ENCODE results near the gene BRICD5. TPM values are rescaled to one million over a fixed set of nuclear protein-coding genes. Genes with fewer than 3 reads are reported as not detected.

Gene BRICD5
- total RNA-seq, 1 experiment from 2014 or later, result 3.9 TPM

DNA sequence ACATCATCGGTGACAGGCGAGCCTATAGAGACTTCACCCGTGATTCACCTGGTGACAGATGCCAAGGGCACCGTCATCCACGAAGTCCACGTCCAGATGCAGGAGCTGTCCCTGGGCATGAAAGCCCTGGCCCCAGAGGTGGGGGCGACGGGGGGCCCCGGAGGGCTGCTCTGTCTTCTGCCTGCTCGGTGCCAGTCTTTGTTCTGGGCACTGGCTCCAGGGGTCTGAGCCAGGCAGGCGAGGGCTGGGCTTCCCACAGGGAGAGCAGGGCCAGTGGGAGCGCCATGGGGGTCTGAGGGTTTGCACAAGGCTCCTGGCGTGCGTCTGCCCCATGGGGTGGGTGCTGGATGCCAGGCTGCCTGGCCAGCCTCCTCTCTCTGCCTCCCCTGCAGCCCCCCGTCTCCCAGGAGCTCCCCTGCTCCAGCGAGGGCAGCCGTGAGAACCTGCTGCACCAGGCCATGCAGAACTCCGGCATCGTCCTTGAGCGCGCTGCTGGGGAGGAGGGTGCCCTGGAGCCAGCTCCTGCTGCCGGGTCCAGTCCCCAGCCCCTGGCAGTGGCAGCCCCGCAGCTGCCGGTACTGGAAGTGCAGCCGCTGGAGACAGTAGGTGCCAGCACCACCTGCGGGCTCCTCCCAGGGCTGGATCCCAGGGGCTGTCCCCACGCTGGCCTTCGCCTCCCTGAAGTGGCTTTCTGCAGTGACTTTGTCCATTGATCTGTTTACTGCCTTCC is 22.5 kb upstream of the BRICD5 start:
- Histone ChIP-seq H3K36me3 (replicated peaks; ENCODE audit: control insufficient read depth, insufficient read depth, low read length) (peaks cover 3% of the 10 kb centered on the region; the same call in 1 of the 2 replicates), H3K4me3 (ENCODE audit: insufficient read depth, low read depth, low read length) (no peak overlapping the region), H3K27me3 (ENCODE audit: control insufficient read depth, insufficient read depth, low read length) (peaks cover 21% of the 10 kb centered on the region)
- peak; percentile 47 for DNase-seq

DNA sequence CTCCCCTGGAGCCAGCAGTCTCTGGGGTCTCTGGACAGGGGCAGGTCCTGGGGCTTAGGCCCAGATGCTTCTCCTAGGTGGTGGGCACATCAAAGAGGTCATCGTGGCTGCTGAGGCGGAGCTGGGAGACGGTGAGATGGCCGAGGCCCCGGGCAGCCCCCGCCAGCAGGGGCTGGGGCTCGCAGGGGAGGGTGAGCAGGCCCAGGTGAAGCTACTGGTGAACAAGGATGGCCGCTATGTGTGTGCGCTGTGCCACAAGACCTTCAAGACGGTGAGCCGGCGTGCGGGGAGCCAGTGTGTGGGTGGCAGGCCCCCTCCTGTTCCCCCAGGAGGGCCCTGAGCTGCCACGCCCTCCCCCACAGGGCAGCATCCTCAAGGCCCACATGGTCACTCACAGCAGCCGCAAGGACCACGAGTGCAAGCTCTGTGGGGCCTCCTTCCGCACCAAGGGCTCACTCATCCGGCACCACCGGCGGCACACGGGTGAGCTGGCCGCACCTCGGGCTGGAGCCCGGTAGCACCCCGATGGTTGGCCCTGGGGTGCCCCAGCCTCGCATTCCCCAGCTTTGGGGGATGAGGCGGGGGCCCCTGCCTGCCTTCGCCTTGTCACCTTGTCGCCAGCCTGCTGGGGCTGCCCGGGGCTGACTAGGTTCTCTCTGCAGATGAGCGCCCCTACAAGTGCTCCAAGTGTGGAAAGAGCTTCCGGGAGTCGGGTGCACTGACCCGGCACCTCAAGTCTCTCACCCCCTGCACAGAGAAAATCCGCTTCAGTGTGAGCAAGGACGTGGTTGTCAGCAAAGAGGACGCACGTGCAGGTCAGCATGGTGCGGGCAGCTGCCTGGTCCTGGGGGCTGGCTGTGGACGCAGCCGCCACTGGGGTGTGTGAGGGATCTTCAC is 21.7 kb upstream of the BRICD5 start:
- Histone ChIP-seq H3K27me3 (ENCODE audit: control insufficient read depth, insufficient read depth, low read length) (peaks cover 13% of the 10 kb centered on the region), H3K36me3 (replicated peaks; ENCODE audit: control insufficient read depth, insufficient read depth, low read length) (peaks cover 4% of the 10 kb centered on the region; the same call in 1 of the 2 replicates), H3K4me3 (ENCODE audit: insufficient read depth, low read depth, low read length) (no peak overlapping the region)
- no peak for DNase-seq

DNA sequence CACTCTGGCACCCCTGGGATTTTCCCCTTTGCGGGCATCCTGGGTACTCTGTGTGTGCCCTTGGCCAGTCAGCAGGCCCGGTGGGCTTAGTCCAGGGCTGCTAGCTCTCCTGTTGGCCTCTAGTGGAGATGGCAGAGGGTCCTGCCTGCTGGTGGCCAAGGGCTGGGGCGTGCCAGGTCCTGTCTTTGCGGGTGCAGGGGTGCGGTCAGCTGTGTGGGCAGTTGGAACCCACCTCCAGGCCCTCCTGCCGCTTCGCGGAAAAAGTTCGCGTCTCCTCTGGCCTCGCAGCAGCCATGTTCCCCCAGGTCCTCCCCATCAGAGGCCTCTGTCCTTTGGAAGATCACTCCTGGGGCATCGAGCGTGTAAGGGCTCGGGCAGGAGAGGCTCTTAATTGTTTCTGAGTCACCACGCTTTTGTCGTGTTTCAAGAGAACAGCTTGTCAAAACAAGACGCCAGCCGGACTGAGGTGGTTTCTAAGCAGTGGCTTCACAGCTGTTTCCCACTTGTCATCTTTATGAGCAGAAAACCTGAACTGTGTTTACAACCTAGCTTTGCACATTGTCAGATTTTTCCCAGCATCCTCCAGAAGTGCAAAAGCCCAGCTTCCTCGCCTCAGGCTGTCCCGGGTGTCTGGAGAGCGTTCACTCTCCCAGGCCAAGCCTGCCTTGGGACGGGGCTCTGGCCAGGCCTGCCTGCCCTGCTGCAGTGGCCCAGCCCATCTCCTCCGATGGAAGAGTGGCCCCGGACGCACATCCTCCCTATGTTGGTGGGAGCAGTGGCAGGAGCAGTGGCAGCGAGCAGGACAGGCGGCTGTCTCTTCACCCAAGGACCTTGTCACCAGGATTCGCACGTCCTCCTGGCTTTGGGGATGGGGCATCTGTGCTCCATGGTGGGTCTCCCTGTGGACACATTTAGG is 20.6 kb upstream of the BRICD5 start:
- Histone ChIP-seq H3K27me3 (ENCODE audit: control insufficient read depth, insufficient read depth, low read length) (peaks cover 2% of the 10 kb centered on the region), H3K4me3 (ENCODE audit: insufficient read depth, low read depth, low read length) (no peak overlapping the region), H3K36me3 (replicated peaks; ENCODE audit: control insufficient read depth, insufficient read depth, low read length) (peaks cover 6% of the 10 kb centered on the region; the same call in 1 of the 2 replicates)
- DNase-seq, result no peak

DNA sequence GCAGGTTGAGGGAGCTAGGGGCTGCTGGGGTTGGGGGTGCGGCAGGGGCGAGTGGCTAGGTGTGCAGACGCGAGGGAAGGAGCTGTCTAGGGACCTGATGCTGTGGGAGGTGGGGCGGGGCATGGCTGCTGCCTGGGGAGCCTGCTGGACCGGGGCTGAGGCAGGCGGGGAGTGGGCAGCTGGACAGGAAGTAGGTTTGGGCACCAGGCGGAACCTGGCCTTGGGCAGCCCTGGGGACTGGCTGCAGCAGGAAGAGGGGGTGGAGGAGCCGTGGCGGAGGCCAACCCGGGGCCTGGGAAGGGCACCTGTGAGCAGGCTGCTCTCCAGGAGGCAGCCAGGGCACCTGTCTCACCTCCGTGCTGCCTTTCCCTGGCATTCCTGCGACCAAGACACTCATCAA is 19.7 kb upstream of the BRICD5 start:
- DNase-seq, result no peak
- H3K36me3 ChIP-seq (replicated peaks; ENCODE audit: control insufficient read depth, insufficient read depth, low read length), result peaks cover 6% of the 10 kb centered on the region; the same call in 1 of the 2 replicates
- no peaks in the 10 kb centered on the region for H3K27me3 ChIP-seq (ENCODE audit: control insufficient read depth, insufficient read depth, low read length)
- H3K4me3 ChIP-seq (ENCODE audit: insufficient read depth, low read depth, low read length), result no peak overlapping the region

DNA sequence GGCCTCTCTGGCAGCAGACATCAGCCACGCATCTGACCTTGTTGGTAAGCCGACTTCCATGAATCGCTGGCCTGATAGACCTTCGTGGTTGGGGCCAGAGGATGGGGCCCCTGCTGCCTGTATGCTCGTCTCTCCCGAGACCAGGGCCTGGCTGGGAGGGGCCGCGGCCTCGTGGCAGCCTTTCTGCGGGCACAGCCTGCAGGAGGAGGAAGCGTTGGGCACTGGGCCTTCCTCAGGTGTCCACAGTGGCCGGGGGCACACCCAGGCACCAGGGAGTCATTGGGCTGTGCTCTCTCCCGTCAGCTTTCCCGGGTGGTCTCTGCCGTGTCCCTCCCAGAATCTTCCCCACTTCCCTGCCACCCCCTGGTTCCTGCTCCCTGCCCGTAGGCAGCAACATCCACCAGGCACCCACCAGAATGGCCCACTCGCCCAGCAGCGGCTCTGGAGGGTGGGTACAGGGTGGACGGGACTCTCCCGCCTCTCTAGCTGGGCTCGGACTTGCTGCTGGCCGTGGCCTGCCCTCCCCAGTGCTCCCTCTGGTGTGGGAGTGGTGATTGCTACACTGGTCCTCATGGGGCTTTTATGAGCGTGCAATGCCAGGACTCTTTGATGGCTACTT is 19.1 kb upstream of the BRICD5 start:
- no peak for DNase-seq
- no peaks in the 10 kb centered on the region for H3K27me3 ChIP-seq (ENCODE audit: control insufficient read depth, insufficient read depth, low read length)
- peaks cover 6% of the 10 kb centered on the region; the same call in 1 of the 2 replicates for H3K36me3 ChIP-seq (replicated peaks; ENCODE audit: control insufficient read depth, insufficient read depth, low read length)
- H3K4me3 ChIP-seq (ENCODE audit: insufficient read depth, low read depth, low read length), result no peak overlapping the region

DNA sequence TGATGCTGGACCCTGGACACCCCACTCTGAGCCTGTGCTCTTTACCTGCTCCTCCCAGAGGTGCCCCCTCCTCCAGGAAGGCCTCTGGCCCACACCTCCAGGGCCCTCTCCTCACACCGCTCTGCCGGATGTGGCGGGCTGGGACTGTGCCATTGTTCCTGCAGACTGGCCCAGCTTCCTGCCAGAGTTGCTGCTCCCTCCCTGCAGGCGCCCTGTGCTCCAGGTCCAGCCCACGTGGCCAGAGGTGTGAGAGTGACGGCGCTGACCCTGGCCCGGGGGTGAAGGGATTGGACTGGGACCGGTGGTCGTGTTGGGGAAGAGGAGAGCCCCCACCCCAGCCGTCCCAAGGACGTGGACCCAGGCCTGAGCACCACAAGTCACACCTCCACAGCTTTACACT is 18.4 kb upstream of the BRICD5 start:
- H3K4me3 ChIP-seq (ENCODE audit: insufficient read depth, low read depth, low read length), result no peak overlapping the region
- peaks cover 6% of the 10 kb centered on the region; the same call in 1 of the 2 replicates for H3K36me3 ChIP-seq (replicated peaks; ENCODE audit: control insufficient read depth, insufficient read depth, low read length)
- H3K27me3 ChIP-seq (ENCODE audit: control insufficient read depth, insufficient read depth, low read length), result no peaks in the 10 kb centered on the region
- no peak for DNase-seq

DNA sequence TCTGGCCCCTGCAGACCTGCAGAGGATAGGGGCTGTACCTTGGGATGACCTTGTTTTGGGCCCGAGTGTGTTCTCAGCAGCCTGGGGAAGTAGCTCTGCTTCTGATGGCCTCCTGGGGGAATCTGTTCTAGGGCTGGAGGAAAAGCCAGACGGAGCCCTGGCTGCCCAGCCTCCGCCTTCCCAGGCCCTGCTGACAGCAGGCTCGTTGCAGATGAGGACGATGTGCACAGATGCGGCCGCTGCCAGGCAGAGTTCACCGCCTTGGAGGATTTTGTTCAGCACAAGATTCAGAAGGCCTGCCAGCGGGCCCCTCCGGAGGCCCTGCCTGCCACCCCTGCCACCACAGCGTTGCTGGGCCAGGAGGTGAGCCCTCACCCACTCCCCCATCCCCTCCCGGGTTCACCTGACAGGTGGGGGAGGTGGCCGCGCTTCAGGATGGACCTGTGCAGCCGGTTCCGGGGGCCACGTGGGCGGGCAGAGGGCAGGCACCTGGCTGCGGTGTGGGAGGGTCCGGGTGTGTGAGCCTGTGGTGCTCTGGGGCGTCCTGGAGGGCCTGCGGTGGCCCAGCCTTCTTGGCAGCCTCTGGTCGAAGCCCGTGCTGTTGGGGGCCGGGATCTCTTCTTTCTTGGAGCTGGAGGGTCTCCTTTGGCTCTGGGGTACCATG is 17.6 kb upstream of the BRICD5 start:
- Histone ChIP-seq H3K27me3 (ENCODE audit: control insufficient read depth, insufficient read depth, low read length) (no peaks in the 10 kb centered on the region), H3K36me3 (replicated peaks; ENCODE audit: control insufficient read depth, insufficient read depth, low read length) (peaks cover 6% of the 10 kb centered on the region; the same call in 1 of the 2 replicates), H3K4me3 (ENCODE audit: insufficient read depth, low read depth, low read length) (no peak overlapping the region)
- DNase-seq, result no peak

DNA sequence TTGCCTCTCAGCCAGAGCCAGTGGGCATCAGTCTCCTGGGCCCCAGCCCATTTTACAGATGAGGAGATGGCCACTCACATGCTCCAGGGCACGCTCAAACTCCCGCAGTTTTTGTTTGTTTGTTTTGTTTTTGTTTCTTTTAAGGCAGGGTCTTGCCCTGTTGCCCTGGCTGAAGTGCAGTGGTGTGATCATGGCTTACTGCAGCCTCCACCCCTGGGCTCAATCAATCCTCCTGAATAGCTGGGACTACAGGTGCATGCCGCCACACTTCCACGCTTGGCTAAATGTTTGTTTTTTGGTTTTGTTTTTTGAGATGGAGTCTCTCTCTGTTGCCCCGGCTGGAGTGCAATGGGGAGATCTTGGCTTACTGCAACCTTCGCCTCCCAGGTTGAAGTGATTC is 16.3 kb upstream of the BRICD5 start:
- Histone ChIP-seq H3K36me3 (replicated peaks; ENCODE audit: control insufficient read depth, insufficient read depth, low read length) (peaks cover 6% of the 10 kb centered on the region; the same call in 1 of the 2 replicates), H3K4me3 (ENCODE audit: insufficient read depth, low read depth, low read length) (no peak overlapping the region), H3K27me3 (ENCODE audit: control insufficient read depth, insufficient read depth, low read length) (no peaks in the 10 kb centered on the region)
- DNase-seq, result no peak

DNA sequence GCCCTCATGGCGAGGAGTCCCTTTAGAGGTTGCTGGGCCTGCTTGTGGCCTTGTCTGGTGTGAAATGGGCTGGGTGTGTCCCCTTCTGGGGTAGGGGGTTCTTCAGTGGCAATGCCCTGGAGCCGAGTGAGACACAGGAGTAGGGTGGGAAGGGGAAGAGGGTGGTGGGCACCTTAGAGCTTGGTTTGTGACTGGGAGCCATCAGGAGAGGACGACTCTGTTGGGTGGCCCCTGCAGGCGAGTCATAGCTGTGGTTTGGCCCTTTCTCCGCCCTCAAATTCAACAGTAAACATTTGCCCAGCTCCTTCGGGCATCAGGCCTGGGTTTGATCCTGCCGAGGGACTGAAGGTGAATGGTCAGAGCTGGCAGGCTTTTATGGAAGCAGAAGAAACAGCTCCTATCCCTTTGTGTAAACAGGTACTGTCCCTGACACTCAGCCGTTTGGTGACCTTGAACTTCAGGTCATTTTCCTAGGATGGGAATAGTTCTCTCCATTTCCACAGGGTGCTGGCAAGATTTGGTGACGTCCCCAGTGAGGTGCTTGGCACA is 15.7 kb upstream of the BRICD5 start:
- no peak for DNase-seq
- H3K4me3 ChIP-seq (ENCODE audit: insufficient read depth, low read depth, low read length), result no peak overlapping the region
- H3K36me3 ChIP-seq (replicated peaks; ENCODE audit: control insufficient read depth, insufficient read depth, low read length), result peaks cover 5% of the 10 kb centered on the region; the same call in 1 of the 2 replicates
- H3K27me3 ChIP-seq (ENCODE audit: control insufficient read depth, insufficient read depth, low read length), result no peaks in the 10 kb centered on the region

DNA sequence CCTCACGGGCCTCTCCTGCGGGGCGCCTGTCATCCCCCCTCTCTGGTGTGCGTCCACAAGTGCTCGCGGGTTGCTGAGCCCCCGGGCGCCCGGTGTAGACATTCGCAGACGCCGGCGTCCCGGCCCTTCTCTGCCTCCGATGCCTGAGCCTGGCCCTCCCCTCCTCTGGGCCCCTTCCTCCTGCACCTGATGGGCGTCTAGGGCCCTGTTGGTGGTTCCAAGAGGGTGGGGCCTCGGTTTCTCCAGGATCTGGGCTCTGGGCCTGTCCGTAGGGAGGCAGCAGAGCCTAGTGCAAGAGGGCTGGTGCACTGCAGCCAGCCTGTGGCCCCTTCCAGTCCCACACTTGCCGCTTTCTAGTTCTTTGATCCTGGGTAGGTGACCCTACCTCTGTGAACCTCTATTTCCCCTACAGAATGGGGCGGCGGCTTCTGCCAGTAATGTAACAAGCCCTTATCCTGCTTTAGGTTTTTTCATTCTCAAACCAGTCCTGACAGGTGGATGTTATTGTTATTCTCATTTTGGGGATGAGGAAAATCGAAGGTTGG is 13.4 kb upstream of the BRICD5 start:
- peaks cover 3% of the 10 kb centered on the region; the same call in 1 of the 2 replicates for H3K36me3 ChIP-seq (replicated peaks; ENCODE audit: control insufficient read depth, insufficient read depth, low read length)
- H3K27me3 ChIP-seq (ENCODE audit: control insufficient read depth, insufficient read depth, low read length), result no peaks in the 10 kb centered on the region
- peak; percentile 91 for DNase-seq
- peak overlapping the region; percentile 98 for H3K4me3 ChIP-seq (ENCODE audit: insufficient read depth, low read depth, low read length)

DNA sequence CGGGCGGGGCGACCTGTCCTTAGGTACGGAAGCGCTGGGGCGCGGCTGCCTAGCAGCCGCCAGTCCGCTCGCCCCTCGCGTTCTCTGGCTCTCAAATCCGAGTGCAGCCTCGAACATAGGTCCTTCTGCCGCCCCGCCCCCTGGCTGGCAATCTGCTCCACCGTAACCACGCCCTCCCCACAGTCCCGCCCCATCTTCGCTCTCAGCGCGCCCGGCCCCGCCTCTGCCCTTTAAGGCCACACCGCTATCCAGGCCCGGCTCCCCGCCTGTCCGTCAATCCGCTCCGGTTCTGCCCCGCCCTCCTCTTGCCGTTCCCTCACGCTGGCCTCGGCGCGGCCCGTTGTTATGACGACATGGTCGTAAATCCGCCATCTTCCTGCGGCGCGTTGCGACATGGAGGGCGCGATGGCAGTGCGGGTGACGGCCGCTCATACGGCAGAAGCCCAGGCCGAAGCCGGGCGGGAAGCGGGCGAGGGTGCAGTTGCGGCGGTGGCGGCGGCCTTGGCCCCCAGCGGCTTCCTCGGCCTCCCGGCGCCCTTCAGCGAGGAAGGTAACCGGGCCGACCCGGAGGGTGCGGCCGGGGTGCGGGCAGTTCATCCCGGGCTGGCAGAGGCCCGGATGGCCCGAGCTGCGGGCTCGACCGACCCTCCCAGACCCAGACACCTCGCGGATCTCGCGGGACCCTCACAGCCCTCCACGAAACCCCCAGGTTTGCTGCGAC is 12.7 kb upstream of the BRICD5 start, which contains the start of gene E4F1:
Gene E4F1 (plus strand): TSS at position 371 of the 721 bp plus-strand sequence. CDS start 23 bp downstream, at position 394.
- no peaks in the 10 kb centered on the region for H3K27me3 ChIP-seq (ENCODE audit: control insufficient read depth, insufficient read depth, low read length)
- peak; percentile 100 for DNase-seq
- H3K4me3 ChIP-seq (ENCODE audit: insufficient read depth, low read depth, low read length), result peak within 1 kb of the TSS; percentile 98
- H3K36me3 ChIP-seq (replicated peaks; ENCODE audit: control insufficient read depth, insufficient read depth, low read length), result peaks cover 3% of the 10 kb centered on the region; the same call in 1 of the 2 replicates

DNA sequence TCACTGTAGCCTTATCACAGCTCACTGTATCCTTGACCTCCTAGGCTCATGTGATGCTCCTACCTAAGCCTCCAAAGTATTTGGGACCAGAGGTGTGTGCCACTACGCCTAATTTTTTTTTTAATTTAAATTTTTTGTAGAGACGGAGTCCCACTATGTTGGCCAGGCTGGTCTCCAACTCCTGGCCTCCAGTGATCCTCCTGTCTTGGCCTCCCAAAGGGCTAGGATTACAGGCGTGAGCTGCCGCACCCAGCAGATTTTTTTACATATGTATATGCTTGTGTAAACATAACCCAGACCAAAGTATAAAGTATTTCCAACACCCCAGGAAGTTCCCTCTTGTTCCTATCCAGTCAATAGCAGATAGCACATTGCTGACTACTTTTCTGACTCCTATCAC is 5.7 kb upstream of the BRICD5 start:
- Histone ChIP-seq H3K36me3 (replicated peaks; ENCODE audit: control insufficient read depth, insufficient read depth, low read length) (peaks cover 11% of the 10 kb centered on the region), H3K4me3 (ENCODE audit: insufficient read depth, low read depth, low read length) (no peak overlapping the region), H3K27me3 (ENCODE audit: control insufficient read depth, insufficient read depth, low read length) (no peaks in the 10 kb centered on the region)
- no peak for DNase-seq

Data from H7 (cell line).